RPMI8226 (cell line): ENCODE results near the gene CALHM3.

ENCODE experiments used
- DNase-seq: peaks from one replicate; pipeline ENCODE4 v3.0.0-alpha.2; 2015

Gene CALHM3

DNA sequence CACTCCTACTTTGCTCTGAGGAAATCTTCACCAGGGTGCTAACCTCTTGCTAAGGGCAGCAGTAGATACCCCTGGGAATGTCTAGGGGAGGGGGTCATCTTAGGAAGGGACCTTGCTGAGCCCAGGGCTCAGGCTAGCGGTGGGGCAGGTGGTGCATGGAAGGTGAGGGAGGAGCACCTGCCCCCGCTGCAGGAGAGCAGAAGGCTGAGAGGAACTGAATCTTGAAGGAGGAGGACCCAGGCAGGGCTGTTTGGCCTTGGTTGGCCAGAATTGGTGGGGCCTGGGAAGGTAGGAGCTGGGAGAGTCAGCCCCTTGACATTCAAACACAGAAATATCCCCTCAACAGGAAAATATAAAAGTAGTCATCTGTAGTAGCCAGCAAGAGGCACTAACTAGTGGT lies 7.0 kb downstream of the CALHM3 start:
- peak; percentile 75 for DNase-seq

GRCh38 chr10:103470761-103471653 lies 8.0 kb downstream of the CALHM3 start:
- peak; percentile 87 for DNase-seq

GRCh38 chr10:103469201-103469600 lies 9.8 kb downstream of the CALHM3 start:
- DNase-seq, result no peak

DNA sequence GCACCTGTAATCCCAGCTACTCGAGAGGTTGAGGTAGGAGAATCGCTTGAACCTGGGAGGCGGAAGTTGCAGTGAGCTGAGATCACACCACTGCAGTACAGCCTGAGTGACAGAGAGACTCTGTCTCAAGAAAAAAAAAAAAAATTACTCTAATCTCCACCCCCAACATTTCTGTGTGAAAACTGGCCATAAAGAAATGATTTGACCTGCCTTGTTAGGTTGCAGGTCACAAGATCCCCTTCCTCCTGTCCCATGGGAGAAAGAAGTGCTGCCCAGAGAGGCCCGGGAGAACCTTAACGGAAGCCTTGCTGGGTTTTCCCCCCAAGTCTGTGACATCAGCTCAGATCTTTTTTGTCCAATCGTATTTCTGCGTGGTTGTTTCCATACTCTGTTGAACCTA lies 11.6 kb downstream of the CALHM3 start:
- no peak for DNase-seq

DNA sequence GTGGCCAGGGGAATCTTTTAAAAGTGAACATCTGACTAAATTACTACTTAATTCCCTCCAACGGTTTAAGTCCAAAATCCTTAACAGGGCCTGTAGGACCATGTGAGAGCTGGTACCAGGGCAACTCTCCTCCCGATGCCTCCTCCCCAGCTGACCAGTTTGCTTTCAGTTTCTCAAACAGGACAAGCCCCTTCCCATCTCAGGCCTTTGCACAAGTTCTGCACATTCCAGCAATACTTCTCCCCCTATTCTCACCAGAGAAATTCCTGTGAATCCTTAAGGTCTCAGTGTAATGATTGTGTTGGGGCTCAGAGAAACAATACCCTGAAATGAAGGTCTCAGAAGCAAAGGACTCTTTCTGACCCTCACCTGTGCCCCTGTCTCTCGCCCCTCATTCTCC lies 12.3 kb downstream of the CALHM3 start:
- DNase-seq, result no peak

GRCh38 chr10:103465411-103466179 lies 13.4 kb downstream of the CALHM3 start:
- DNase-seq, result no peak

GRCh38 chr10:103463499-103463898 lies 15.5 kb downstream of the CALHM3 start:
- DNase-seq, result no peak

GRCh38 chr10:103459615-103460014 lies 19.4 kb downstream of the CALHM3 start:
- DNase-seq, result no peak

GRCh38 chr10:103458720-103459119 lies 20.3 kb downstream of the CALHM3 start, which contains the start of gene CALHM1:
Gene CALHM1 (minus strand): TSS chr10:103458900. CDS start chr10:103458751, 149 bp downstream.
- DNase-seq, result peak; percentile 79

DNA sequence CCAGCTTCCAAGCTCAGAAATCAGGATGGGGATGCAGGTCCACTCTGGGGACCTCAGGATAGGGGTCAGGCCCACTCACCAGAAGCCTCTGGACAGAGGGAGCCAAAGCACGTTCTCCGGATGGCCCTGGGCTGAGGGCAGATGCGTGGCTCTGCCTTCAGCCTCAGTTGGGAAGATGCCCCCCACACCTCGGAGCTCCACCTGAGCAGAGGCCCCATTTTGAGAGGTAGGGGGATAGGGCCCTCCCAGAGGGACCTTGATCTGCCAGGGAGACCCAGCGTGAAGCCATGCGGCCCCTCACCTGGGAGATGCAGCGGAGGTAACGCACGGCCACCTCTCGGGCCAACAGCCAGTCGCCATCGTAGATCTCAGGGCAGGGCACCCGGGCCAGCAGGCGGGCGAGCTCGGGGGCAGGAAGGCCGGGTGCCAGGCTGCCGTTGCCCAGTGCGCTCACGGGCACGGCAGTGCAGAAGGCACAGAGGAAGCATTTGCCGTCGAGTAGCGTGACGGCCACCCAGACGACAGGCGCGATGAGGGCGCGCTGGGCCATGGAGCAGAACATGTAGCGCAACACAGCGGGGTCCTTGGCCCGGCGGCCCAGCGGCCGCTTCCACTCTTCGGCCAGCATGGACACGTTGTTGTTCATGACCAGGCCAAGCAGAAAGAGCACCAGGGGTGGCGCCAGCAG lies 21.0 kb downstream of the CALHM3 start:
- no peak for DNase-seq

- no peak for DNase-seq
These were observed 21.8 kb downstream of the CALHM3 start for GRCh38 chr10:103457176-103457712.

GRCh38 chr10:103456074-103456660 lies 22.9 kb downstream of the CALHM3 start:
- no peak for DNase-seq

DNA sequence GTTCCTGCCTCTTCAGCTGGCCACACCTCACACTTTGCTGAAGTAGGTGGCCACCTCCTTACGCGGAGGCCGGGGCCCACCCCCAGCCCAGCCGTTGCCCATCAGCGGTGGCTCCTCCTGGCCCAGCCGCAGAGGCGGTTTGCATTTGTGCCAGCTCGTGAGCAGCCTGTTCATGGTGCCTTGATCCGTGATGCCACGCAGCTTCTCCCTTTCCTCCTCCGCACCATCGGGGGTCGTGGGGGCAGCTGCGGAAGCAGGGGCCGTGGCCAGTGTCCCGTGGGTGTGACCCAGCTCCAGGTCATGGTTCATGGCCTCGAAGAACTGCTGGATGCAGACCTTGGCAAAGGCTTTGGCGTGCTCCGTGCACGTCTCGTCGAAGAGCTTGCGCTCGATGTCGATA lies 23.8 kb downstream of the CALHM3 start:
- DNase-seq, result no peak

DNA sequence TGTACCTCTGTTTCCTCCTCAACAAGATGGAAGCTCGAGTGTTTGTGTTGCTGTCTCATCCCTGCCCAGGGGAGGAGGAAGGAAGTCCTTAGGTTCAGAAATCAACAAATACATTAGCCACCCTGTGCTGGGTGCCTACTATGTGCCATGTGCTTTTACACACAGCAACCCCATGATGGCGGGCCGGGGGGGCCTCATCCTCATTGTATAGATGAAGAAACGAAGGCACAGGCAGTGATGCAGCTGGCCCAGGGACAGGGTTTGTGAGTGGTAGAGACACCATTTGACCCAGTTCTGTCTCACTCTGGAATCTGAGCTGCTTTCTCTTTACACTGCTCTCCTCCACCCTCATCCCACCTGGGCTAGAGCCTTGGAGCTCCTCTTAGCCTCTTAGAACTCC lies 25.0 kb downstream of the CALHM3 start:
- no peak for DNase-seq

GRCh38 chr10:103452506-103453230 lies 26.4 kb downstream of the CALHM3 start:
- DNase-seq, result no peak

DNA sequence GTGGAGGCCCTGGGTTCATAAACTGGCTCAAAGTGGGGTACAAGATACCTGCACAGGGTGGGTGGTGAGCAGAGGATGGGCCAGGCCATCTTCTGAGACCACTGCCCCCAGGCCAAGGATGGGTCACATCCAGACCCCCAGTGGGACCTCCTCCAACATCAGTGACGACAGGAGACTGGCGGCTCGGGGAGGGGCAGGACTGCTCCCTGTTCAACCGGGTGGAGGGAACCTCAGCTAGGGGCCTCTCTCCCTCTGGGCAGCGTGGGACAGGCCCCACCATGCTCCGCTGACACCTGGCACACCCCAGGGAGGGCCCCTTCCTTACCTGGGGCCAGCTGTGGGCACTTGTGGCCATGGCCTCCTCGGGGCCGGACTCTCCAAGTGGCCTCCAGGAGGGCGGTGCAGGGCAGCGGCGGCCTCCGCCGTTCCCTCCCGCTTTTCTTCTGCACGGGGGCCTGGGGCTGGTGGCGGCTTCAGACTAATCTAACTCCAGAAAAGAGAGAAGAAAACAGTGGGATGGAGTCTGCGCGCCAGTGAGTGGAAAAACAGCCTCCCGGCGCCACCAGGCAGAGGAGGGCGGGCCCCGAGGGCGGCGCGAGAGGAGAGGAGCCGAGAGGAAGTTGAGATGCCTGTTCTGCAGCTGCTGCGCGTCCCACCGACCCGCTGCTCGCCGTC lies 27.1 kb downstream of the CALHM3 start, which contains the start of gene CALHM2:
Gene CALHM2, minus strand, starts transcription at position 540 of the 675 bp plus-strand sequence. CDS start 2,429 bp downstream, outside the sequence.
- peak; percentile 67 for DNase-seq

DNA sequence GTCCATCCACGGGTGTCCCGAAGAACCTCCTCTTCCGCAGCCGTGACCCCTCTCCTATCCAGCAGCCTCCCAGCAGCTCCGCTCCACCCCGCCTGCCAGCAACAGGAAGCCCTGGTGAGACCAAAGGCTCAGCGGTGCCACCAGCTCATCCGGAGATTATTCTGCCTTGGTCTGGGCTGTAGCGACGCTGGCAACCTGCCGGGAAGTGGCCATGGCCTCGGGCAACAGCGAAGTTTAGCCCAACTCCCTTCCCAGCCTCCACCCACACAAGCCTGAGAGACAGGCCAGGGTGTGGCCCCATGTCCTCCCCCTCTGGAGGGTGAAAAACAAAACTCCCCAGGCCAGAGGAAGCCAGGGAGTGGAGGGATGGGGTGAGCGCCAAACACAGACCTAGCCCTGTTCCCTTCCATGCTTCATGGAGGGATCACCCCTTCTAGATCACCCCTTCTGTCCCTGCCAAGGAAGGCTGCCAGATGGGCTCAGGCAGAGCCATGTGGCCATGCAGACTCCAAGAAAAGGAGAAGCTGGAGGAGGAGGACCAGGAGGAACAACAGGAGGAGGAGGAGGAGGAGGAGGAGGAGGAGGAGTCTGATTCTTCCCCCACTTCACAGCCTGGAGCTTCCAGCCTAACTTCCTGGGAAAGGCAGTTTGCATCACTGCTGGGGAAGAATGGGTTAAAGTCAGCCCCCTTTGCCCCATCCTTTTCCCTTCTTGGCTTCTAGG lies 27.8 kb downstream of the CALHM3 start:
- DNase-seq, result peak; percentile 67

GRCh38 chr10:103450201-103450695 lies 28.8 kb downstream of the CALHM3 start:
- DNase-seq, result no peak

DNA sequence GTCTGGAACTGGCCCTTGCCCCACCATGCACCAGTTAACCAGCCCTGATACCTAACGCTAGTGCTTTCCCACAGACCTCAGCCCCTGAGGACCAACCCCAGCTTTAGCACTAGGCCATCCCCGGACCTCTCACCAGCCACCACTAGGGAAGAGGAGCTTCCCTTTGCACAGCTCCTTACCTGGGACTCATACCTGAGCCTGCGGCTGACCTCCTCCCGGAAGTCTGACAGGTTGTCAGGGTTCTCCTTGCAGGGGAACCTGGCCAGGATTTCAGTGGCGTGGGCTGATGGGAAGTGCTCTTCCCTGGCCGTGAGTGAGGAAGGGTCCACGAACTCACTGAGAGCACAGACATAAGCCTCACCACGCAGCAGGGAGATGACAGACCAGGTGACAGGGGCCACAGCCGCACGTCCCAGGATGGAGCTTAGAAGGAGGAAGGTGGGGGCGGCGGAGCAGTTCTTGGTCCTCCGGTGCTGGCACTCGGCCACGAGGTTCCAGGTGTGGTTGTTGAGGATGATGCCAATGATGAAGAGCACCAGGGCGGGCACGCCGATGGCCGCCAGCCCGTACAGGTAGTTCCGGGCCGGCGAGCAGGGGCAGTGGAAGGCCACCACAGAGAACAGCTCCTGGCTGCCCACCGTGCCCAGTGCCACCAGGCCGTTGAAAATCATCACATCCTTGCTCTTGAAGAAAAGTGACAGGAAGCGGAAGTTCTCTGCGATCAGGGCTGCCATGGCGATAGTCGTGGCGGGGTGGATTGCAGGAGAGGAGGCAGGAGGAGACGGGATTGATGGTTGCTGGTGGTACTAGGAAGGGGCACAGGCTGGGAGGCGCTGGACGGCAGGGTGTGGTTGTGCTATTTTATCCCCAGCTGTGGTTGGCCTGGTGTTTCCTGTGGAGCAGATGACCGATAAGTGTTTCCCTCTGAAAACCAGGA lies 29.6 kb downstream of the CALHM3 start:
- DNase-seq, result no peak
